GM19351 (cell line): Measurements from ENCODE around the gene ZFR.
"Not testable (repeated sequence)": the region's sequence is repeated elsewhere in the genome, so short reads cannot be mapped to it uniquely, and the experiment has no call there.

ENCODE experiments used
- ATAC-seq: cut with Tn5 transposase; IDR thresholded peaks from one replicate; pipeline ENCODE4 v1.9.1; 2021; ENCODE audit warnings: mild to moderate bottlenecking, moderate library complexity; ENCODE audit not compliant: unreplicated experiment

The ZFR gene

DNA sequence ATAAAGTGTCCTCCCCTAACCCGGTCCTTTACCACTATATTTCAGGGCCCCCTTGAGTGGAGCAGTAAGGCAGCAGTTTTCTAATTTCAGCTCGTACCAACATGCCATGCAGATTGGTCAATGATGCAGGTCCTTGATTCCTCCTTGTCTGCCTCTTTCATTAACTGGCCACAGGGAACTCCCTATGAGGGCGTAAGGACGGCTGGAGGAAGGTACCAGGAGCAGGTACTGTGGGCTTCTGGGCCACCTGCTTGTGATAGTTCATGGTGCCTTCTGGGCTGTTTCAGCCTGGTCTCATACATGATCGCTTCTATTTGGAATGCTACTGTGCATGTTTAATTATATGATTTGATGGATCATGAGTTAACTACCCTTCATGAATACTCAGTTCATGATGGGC, 9.4 kb upstream of the ZFR start:
- ATAC-seq, result no peak

DNA sequence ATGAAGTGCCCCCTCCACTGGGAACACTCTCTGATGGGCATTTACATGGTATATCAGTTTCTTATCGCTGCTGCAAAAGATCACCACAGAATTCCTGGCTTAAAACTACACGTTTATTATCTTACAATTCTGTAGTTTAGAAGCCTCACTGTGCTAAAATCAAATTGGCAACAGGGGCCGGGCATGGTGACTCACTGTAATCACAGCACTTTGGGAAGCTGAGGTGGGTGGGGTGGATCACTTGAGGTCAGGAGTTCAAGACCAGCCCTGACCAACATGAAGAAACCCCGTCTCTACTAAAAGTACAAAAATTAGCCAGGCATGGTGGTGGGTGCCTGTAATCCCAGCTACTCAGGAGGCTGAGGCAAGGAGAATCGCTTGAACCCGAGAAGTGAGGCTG, 7.8 kb upstream of the ZFR start:
- not testable (repeated sequence) for ATAC-seq

DNA sequence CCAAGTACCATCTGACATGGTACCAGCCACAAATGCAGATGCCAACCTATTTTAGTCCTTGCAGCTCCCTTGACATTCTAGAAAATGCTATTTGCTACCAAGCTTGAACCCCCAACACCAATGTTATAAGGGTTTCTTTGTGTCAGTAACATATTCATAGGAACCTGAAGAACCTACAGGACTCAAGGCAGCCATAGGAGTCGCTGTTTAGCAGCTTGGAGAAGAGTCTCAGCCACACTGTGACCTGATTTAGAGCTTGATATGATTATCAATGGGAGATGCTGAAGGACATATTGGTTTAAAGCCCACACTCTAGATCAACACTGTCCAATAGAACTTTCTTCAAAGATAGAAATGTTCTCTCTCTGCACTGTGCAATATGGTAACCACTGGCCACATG, 6.4 kb upstream of the ZFR start:
- ATAC-seq, result no peak

DNA sequence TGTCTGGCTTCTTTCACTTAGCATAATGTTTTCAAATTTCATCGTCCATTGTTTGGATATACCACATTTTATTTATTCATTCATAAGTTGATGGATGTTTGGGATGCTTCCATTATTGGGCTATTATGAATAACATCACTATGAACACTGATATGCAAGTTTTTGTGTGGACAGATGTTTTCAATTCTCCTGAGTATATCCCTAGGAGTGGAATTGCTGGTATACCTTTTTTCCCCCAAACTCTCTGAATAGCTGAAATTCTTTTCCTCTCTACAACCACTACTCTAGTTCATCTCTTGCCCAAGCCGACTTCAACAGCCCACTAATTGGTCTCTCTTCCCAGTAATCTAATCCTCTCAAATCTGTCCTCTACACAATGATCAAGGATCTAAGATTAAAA, 4.7 kb upstream of the ZFR start:
- no peak for ATAC-seq

DNA sequence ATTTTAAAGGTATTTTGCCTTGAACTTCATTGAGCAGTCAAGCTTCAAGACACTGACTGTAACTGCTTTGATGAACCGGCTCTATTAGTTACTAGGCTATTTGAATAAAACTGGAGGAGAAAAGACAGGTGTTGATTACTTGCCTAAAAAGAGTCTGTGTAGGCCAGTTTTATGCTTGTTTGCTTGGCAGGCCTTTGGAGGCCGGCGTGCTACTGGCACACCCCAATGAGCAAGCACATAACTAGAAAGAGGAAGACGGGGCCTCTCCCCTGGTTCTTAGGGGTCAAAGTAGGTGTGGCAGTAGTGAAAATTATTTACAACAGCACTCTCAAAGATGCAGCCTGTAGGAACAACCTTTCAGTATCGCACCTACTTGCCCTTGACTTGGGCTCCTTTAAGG, 2.1 kb upstream of the ZFR start:
- ATAC-seq, result peak; percentile 21

DNA sequence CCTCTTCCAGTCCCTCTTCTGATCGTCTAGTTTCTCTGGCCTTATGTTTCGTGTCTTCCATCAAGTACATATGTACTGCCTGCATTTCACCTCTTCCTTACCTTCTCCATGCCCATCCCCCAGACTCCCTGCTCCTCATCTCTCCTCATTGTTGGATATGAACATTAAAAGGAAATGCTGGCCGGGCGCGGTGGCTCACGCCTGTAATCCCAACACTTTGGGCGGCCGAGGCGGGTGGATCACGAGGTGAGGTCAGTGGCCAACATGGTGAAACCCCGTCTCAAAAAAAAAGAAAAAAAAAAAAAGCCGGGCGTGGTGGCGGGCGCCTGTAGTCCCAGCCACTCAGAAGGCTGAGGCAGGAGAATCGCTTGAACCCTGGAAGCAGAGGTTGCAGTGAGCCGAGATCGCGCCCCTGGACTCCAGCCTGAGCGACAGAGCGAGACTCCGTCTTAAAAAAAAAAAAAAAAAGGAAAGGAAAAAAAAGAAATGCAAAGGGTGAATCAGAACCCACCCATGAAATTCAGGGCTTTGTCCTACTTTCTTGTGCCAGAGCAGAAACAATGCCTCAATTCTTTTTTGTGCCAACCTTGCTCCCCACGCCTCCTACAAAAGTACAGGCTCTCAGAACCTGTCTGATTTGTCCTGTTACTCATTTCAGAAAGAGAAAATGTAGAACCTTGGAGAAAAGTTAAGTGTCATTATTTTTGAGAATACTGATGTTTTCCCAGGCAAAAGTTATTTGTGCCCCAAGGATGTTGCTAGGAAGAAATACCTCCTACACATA, 1.5 kb upstream of the ZFR start:
- ATAC-seq, result no peak

DNA sequence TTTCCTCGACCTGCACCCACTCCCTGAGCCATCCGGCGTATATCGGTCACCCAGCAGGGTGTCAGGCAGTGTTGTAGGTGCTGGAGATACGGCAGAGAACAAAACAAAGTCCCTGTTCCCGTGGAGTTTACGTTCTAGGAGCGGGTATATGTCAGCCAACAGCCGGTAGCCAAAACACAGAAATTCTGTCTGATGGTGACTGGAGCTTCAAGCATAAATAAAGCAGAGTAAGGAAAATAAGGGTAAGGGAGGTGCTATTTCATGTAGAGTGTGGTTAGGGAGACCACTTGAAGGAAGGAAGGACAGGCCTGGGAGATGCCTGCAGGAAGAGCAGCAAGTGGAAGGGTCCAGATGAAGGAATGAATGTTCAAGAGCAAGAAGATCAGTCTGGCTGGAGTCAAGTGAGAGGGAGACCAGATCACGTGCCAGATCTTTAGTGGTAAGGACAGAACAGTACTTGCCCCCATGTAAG, 783 bp upstream of the ZFR start:
- ATAC-seq, result no peak

DNA sequence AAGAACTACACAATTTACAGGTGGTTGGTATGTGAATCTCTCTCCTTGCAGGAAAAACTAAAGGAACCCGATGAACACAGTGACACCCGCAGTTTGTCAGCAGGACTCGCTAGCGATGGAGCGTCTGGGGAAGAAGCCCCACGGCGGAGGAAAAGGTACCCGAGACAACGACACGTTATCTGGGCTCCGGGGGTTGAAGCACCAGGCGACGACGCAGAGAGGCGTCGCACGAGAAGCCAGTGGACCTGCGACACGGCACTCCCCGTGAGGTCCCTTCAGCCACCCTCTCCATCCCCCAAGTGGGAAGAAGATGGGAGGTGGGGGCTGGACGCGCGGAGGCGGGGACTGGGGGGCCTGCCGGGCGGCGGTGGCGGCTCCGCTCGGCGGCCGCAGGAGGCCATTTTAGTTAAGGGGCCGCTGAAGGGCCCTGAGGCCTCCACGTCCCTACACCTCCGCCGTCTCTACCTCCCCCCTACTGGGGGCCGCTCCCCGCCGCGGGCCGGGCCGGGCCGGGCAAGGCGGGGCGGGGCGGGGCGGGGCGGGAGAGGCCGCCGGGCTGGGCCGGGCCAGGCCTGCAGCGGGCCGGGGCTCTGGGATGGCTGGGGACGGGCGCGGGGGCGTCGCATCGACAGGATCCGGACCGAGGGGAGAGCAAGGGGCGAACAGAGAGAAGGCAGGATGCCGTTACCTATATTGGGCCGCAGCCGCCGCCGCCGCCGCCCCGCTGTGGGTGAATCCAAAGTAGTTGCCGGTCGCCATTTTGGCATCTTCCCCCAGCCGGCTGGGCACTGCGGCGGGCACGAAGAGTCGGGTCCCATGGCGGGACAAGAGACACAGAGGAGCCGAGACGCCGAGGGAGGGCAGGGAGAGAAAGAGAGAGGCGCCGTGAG, 754 bp downstream of the ZFR start:
- peak; percentile 38 for ATAC-seq

DNA sequence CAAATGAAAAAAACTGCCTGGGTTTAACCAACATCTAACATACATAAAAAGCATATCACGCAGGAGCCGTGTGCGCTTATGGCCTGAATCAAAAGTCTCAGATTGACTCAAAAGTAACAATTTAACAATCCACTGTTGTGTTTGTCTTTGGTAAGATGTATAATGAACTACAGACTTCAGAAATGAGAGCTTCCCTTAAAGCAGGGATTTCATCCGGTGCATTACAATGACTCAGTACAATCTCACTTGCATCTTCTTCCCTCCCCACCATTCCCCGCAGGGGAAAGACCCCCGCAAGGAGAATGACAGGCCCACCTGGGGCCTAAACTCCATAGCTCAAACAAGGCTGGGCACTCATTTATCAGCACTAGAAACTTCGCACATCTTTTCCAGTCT, 1.4 kb downstream of the ZFR start:
- no peak for ATAC-seq

DNA sequence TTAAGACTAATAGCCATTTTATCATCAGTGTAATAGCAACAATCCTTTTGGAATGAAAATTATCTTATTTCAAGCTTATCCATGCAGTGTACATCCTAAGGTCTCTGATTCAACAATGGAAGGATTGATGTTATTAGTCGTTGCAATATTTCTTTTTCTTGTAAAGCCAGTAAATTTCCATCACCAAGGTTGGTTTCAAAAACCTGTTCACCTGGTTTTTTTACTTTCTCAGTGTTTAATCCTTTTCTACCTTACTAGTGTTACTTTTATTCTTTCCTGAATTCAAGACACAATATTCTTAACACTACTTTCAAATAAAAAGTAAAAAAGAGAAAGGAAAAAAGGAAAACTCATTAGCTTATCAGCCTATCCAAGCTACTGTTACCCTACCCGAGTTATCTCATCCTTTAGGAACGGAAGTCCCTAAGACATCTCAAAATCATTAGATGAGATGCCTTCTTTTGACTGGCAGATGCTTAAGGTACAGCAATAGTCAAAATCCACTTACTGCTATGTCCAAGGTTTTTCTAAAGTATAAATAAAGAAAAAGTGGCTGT, 5.4 kb downstream of the ZFR start:
- ATAC-seq, result no peak

DNA sequence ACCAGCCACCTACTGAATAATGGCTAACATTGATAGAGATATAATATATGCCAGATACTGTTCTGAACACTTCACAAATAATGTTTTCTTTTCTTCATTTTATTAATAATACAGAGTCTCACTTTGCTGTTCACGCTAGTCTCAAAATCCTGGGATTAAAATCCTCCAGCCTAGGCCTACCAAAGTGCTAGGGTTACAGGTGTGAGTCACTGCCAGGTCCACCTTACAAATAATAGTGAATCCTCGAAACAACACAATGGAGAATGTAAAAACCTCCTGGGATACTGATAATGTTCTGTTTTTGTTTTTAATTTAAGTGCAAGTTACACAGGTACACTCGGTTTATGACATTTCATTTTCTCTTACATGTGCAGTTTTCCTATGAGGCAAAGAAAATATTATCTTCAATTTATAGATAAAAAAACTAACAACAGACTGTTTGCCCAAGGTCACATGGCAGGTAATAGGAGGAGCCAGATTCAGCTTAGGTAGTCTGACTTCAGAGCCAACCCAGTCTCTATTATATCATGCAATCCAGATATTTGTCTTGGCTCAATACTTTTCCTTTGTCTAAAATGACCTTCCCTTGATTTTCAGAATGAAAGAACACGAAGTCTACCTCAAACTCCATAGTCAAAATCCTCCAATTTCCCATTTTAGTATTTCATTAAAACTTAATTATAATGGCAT, 7.8 kb downstream of the ZFR start:
- no peak for ATAC-seq

DNA sequence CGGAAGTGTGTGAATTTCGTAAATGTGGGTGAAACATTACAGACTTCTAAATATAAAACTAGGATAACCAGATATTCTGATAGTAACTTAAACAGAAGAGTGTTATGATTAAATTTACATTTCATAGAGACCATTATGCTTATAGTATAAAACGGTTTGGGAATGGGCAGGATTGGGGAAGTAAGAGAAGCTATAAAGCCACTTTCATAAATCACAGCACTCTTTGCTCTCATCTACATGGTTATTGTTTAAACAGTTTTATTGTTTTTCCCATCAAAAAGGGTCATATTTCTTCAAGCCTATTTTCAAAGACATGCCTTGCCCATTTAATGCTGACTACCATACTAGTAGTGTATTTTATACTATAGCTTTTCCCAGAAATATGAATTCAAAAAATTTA, 9.2 kb downstream of the ZFR start:
- no peak for ATAC-seq

DNA sequence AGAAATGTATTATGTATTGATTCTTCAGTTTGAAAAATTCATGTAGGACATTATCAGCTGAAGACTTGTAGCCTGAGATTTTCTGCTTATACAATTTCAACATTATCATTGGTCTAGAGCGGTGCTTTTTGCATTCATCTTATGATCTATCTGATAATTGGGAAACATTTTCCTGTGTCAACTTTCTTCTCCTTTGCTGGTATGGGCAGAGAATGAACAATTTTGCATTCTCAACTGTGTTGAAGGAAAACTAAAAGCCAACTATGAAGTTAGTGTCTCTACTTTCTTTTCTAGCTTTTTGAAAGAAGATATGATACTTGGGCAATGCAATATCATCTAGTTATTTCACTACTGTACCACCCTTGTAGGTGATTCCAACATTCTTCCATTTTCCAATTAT, 10.3 kb downstream of the ZFR start:
- no peak for ATAC-seq

DNA sequence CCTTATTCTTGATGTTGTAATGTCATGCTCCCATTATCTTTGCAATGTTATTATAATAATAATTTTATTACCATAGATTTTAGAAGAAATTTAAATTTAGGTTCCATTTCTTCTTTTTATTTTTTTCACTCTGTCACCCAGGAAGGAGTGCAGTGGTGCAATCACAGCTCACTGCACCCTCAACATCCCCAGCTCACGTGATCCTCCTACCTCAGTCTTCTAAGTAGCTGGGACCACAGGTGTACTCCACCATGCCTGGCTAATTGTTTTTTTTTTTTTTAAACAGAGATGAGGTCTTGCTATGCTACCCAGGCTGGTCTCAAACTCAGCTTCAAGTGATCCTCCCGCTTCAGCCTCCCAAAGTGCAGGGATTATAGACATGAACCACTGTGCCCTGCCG, 11.9 kb downstream of the ZFR start:
- ATAC-seq, result no peak

DNA sequence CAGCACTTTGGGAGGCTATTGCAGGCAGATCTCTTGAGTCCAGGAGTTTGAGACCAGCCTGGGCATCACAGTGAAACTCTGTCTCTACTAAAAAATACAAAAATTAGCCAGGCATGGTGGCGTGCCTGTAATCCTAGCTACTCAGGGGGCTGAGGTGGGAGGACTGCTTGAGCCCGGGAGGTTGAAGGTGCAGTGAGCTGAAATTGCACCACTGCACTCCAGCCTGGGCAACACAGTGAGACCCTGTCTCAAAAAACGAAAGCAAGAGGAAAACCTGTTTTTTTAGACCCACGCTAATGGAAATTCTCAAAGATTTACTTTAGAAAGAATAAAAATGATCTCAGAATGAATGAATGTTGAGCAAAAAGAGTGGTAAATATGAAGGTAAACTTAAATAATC, 13.7 kb downstream of the ZFR start:
- ATAC-seq, result not testable (repeated sequence)

DNA sequence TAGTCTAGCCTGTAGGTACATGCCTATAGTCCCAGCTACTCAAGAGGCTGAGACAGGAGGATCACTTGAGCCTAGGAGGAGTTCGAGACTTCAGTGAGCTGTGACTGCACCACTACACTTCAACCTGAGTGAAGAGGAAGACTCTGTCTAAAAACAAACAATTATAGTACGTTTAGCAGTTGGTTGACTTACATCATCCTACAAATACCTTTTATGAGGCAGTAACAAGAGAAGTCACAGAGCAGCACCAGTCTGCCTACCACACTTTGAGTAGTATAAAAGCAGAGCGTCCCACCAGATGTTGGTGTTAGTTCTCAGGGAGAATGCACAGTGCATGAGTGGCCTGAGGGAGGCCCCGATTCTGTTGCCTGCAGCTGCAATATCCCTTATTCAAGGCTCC, 16.1 kb downstream of the ZFR start:
- no peak for ATAC-seq

DNA sequence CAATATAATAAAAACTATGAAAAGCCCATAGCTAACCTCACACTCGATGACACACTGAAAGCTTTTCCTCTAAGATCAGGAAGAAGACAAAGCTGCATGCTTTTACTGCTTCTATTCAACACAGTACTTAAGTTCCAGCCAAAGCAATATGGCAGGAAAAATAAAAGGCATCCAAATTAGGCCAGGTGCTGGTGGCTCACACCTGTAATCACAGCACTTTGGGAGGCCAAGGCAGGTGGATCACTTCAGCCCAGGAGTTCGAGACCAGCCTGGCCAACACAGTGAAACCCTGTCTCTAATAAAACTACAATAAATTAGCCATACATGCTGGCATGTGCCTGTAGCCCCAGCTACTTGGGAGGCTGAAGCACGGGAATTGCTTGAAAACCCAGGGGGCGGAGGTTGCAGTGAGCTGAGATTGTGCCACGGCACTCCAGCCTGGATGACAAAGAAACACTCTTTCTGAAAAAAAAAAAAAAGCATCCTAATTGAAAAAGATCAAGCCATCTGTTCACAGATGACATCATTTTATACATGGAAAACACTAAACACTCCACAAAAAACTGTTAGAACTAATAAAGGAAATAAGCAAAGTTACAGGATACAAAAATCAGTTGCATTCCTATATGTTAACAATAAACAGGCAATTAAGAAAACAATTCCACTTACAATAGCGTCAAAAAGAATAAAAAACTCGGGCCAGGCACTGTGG, 17.9 kb downstream of the ZFR start:
- ATAC-seq, result no peak

DNA sequence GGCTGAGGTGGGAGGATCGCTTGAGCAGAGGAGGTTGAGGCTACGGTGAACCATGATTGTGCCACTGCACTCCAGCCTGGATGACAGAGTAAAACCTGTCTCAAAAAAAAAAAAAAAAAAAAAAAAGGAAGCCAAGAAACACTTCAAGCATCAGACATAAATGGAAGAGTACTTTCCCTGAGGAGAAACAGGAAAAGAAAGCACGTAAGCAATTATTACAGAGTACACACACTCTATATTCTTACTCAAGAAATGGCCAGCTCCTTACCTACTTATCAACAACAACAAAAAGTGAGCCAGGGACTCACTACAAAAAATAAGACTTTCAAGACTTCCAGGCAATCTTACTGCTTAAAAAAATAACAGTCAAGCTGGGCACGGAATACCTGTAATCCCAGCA, 21.8 kb downstream of the ZFR start:
- ATAC-seq, result no peak

DNA sequence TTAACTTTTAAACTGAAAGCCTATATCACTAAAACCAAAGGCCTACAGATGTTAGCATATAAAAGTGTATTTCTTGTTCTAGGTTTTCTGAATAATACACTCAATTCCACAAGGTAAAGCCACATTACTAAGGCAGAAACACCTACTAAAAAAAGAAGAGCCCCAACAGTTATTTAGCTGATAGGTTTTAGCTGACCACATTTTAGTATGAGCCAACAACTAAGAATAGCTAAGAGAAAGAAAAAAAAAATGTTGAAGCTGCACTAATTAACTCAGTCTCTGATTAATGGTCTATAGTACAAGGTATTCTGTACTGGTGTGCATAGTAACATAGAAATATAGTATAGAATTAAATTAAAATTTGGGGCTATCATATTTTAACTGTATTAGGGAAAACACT, 23.5 kb downstream of the ZFR start:
- ATAC-seq, result peak; percentile 74

DNA sequence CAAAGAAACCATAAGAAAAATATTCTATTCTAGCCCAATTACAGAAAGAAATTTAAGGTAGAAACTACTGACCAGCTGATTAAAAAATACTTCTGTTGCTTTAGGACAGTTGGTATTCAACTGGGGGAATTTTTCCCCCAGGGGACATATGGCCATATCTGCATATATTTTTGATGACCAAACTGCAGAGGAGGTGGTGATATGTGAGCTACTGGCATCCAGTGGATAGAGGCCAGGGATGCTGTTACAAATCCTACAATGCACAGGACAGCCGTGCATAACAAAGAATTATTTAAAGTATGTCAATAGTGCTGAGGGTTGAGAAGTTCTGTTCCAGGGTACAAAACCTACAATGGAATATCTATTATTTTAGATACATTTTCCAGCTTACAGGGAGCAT, 24.0 kb downstream of the ZFR start:
- no peak for ATAC-seq

DNA sequence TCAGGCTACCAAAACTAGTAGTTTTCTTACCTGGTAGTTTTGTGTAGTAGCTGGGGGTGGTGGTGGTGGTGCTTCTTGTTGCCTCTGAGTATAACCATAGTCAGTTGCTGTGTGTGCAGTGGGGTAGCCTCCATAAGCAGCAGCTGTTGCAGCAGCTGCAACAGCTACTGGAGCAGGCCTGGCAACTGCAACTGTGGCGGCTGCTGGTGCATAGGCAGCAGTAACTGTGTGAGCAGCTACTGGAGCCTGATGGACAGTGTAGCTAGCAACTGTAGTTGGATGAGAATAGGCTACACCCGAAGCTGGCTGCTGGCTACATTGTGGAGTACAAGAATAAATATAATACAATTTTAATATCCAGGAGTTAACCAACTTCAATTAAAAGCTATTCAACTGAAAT, 24.7 kb downstream of the ZFR start:
- ATAC-seq, result no peak
